ENCODE measurements around the gene GALNT17. TPM values are rescaled to one million over a fixed set of nuclear protein-coding genes. Genes with fewer than 3 reads are reported as not detected.

GALNT17 gene
- total RNA-seq, 1 donor from 2014 or later, result not detected

DNA sequence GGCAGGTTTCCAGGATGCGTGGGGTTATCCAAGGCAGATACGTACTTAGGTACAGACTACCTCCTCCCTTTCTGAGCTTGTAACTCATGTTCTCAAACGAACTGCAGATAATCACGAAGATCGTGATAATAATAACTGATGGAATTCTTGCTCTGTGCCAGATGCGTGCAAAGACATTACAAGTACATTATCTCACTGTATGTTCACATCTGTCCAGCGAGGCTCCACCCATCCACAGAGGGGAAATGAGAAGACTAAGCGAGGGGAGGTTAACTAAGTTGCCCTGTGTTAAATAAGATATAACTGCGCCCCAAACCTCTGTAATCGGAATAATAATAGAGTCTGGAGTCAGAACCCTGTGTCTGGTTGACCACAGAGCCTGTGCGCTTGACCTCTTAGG is 1.9 kb downstream of the GALNT17 start:
- no peaks in the 10 kb centered on the region for H3K36me3 ChIP-seq (ENCODE audit: control insufficient read depth, insufficient read depth, low read length)
- TF ChIP-seq, protein P1, sequence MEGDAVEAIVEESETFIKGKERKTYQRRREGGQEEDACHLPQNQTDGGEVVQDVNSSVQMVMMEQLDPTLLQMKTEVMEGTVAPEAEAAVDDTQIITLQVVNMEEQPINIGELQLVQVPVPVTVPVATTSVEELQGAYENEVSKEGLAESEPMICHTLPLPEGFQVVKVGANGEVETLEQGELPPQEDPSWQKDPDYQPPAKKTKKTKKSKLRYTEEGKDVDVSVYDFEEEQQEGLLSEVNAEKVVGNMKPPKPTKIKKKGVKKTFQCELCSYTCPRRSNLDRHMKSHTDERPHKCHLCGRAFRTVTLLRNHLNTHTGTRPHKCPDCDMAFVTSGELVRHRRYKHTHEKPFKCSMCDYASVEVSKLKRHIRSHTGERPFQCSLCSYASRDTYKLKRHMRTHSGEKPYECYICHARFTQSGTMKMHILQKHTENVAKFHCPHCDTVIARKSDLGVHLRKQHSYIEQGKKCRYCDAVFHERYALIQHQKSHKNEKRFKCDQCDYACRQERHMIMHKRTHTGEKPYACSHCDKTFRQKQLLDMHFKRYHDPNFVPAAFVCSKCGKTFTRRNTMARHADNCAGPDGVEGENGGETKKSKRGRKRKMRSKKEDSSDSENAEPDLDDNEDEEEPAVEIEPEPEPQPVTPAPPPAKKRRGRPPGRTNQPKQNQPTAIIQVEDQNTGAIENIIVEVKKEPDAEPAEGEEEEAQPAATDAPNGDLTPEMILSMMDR (IDR thresholded peaks at IDR 0.05; ENCODE audit: insufficient read depth, low read length, severe bottlenecking), result no peak
- DNase-seq (ENCODE audit: low read depth), result no peak
- no peak for FAIRE-seq
- no peak overlapping the region for H3K4me3 ChIP-seq (ENCODE audit: low read depth, low read length)
- H3K27me3 ChIP-seq (ENCODE audit: control insufficient read depth, insufficient read depth, low read length), result no peaks in the 10 kb centered on the region

DNA sequence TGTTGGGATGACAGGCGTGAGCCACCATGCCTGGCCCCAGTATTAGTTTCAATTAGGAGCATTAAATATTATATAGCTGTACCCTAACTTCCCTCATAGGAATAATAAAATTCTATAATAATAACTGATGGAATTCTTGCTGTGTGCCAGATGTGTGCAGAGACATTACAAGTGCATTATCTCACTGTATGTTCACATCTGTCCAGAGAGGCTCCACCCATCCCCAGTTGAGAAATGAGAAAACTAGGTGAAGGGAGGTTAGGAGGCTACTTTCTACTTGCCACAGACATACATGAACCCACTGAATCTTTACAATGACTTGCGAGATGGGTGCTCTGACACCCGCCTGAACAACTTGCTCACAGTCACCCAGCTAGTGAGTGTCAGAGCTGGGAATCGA is 3.2 kb downstream of the GALNT17 start:
- TF ChIP-seq, protein P1 (IDR thresholded peaks at IDR 0.05; ENCODE audit: insufficient read depth, low read length, severe bottlenecking), result no peak
- no peak for DNase-seq (ENCODE audit: low read depth)
- no peaks in the 10 kb centered on the region for H3K27me3 ChIP-seq (ENCODE audit: control insufficient read depth, insufficient read depth, low read length)
- no peak overlapping the region for H3K4me3 ChIP-seq (ENCODE audit: low read depth, low read length)
- no peak for FAIRE-seq
- no peaks in the 10 kb centered on the region for H3K36me3 ChIP-seq (ENCODE audit: control insufficient read depth, insufficient read depth, low read length)

DNA sequence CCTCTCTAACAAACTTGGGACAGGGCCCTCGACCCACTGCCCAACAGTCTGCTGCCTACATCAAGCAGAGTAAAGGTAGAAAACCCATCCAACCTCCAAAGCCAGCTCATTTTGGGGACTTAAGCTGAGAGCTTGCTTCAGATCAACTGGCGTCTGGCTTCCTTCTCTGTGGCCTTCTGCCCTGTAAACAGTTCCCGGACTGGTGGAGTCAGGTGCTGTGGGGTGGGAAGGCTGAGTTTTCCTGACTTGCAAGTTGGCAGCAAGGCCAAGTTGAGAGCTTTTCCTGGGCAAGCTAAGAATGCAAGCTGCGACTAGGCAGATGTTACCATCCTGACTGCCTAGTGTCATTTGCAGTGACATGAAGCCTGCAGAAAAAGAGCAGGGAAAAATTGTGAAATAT is 3.7 kb downstream of the GALNT17 start:
- Histone ChIP-seq H3K27me3 (ENCODE audit: control insufficient read depth, insufficient read depth, low read length) (no peaks in the 10 kb centered on the region), H3K36me3 (ENCODE audit: control insufficient read depth, insufficient read depth, low read length) (no peaks in the 10 kb centered on the region), H3K4me3 (ENCODE audit: low read depth, low read length) (no peak overlapping the region)
- FAIRE-seq (peak; percentile 32), DNase-seq (ENCODE audit: low read depth) (no peak)
- TF ChIP-seq, protein P1 (IDR thresholded peaks at IDR 0.05; ENCODE audit: insufficient read depth, low read length, severe bottlenecking), result no peak

DNA sequence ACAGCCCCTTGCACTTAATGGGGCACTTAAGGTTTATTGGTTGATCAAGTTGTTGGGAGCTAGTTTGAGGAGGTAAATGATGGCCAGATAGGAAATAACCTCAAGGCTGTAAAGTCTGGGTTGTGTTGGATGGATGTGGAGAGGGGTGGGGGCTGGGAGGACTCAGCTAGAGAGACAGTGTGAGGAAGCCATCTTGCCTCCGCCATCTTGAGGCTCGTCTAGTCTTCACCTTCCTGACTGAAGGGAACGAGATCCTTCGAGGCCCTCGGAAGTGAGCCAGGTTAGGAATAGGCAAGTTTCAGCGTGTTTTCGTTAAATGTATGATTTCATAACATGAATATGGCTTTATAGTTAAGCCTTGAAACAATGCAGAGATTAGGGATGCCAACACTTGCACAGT is 5.5 kb downstream of the GALNT17 start:
- FAIRE-seq (no peak), DNase-seq (ENCODE audit: low read depth) (no peak)
- H3K4me3 ChIP-seq (ENCODE audit: low read depth, low read length), result no peak overlapping the region
- no peaks in the 10 kb centered on the region for H3K27me3 ChIP-seq (ENCODE audit: control insufficient read depth, insufficient read depth, low read length)
- TF ChIP-seq, protein P1 (IDR thresholded peaks at IDR 0.05; ENCODE audit: insufficient read depth, low read length, severe bottlenecking), result no peak
- H3K36me3 ChIP-seq (ENCODE audit: control insufficient read depth, insufficient read depth, low read length), result no peaks in the 10 kb centered on the region

DNA sequence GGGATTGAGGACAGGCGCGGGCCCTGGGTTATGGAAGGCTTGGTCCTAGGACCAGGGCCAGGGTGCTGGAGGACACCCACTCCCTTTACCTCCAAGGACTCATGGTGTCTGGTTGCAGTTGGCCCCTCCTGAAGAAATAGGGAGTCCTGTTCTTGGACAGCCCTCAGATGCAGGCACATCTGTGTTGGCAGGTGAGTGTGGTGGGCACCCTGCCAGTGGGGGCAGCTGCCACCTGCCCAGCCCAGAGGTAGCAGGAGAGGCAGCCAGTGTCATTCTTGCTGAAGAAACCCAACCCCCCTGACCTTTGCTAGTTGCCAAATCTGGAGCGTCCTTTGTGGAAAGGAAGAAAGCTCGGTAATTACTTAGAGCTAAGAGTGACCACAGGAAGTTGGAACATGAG is 8.3 kb downstream of the GALNT17 start:
- Histone ChIP-seq H3K4me3 (ENCODE audit: low read depth, low read length) (no peak overlapping the region), H3K27me3 (ENCODE audit: control insufficient read depth, insufficient read depth, low read length) (no peaks in the 10 kb centered on the region), H3K36me3 (ENCODE audit: control insufficient read depth, insufficient read depth, low read length) (no peaks in the 10 kb centered on the region)
- no peak for FAIRE-seq
- DNase-seq (ENCODE audit: low read depth), result no peak
- TF ChIP-seq, protein P1 (IDR thresholded peaks at IDR 0.05; ENCODE audit: insufficient read depth, low read length, severe bottlenecking), result no peak

DNA sequence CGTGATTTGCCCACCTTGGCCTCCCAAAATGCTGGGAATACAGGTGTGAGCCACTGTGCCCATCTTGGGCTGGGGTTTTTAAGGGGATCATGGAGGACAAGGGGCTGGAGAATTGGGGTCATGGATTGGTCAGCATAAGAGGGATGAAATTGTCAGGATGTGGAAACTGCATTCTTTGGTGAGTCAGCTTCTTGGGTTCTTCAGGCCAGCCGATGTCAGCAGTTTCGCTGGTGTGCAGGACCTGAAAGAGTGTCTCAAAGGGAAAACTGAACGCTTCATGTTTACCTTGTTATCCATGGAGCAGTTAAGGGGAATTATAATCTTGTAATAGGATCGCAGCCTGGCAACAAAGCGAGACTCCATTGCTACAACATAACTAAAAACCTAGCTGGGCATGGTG is 13.0 kb downstream of the GALNT17 start:
- Histone ChIP-seq H3K36me3 (ENCODE audit: control insufficient read depth, insufficient read depth, low read length) (no peaks in the 10 kb centered on the region), H3K27me3 (ENCODE audit: control insufficient read depth, insufficient read depth, low read length) (no peaks in the 10 kb centered on the region), H3K4me3 (ENCODE audit: low read depth, low read length) (no peak overlapping the region)
- DNase-seq (ENCODE audit: low read depth), result no peak
- TF ChIP-seq, protein P1 (IDR thresholded peaks at IDR 0.05; ENCODE audit: insufficient read depth, low read length, severe bottlenecking), result no peak
- no peak for FAIRE-seq

Data from bronchial epithelial cell (primary cell).